Ammon's horn (tissue), 1 donor: ENCODE data around the gene PSMD14.

Source experiments
- DNase-seq: peaks from one replicate; pipeline ENCODE4 v3.0.0-alpha.2; 2016; ENCODE audit warnings: low spot score

PSMD14 gene

GRCh38 chr2:161419638-161420190 is 111.5 kb downstream of the PSMD14 start:
- no peak for DNase-seq

DNA sequence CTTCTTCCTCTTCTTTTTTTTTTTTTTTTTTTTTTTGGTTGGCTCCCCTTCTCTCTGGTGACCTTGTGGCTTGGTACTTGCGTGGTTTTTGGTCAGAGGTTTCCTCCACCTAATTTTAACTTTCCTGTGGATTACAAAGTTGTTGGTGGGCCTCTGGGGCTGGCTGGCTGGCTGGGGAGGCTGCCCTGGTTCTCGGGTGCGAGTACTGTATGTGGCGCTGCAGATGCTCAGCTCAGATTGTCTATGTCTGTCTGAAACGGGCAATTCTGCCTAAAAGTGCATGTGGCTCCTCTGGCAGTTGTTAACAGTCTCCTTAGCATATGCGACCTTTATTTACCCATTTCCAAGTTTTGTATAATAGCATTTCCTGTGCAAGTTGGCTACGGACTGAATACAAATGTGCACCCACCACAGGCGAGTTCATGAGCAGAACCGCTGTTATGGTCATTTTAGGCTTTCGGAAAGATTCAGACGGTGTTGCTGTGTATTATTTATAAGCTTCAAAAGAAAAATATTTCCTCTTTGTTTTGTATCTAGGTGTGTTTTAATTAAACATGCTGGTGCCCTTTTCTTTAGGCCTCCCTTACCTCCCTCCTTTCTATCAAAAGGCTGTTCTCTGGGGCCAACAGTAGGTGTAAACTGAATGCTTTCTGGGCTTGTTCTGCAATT is 112.3 kb downstream of the PSMD14 start:
- no peak for DNase-seq

- no peak for DNase-seq
These were observed 113.5 kb downstream of the PSMD14 start for GRCh38 chr2:161421686-161422085.

GRCh38 chr2:161422816-161423403 is 114.7 kb downstream of the PSMD14 start:
- no peak for DNase-seq

GRCh38 chr2:161423421-161424393 is 115.5 kb downstream of the PSMD14 start:
- no peak for DNase-seq

DNA sequence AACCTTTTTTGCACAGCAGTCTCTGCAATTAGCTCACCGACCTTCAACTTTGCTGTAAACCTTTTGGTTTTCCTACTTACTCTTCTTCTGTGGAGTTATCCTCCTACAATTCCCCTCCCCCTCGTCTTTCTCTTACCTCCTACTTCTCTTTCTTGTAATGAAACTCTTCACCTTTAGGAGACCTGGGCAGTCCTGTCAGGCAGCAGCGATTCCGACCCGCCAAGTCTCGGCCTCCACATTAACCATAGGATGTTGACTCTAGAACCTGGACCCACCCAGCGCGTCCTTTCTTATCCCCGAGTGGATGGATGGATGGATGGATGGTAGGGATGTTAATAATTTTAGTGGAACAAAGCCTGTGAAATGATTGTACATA is 116.2 kb downstream of the PSMD14 start:
- no peak for DNase-seq

- no peak for DNase-seq
These were observed 116.9 kb downstream of the PSMD14 start for GRCh38 chr2:161424891-161425727.

DNA sequence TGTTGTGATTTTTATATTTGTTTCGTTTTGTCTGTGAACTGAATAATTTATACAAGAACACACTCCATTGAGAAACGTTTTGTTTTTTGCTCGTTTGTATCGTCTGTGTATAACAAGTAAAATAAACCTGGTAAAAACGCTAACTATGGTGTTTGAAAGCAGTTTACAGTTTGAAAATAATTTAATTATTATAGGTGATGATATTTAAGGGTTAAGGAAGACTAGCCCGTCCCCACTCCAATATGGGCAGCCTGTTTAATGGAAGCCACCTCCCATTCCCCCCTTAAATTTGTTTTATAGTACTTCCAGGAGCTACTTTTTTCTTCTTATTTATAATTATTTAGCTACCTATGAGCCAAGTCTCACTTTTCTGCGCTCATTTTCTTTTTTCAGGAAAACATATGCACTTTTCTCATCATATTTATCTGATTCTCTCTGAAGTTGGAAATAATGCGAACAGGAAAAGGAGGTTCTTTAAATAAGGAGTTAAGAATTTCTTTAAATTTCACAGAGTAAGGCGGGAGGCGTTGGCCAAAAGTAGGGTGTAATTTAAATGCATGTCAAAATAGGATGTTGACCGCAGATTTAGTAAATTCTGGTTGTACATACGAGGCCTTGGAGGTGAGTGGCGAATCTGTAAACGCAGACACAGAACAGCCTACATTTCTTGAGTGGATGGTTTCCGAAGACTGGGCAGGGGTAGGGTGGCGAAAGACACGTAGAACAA is 117.7 kb downstream of the PSMD14 start:
- no peak for DNase-seq

DNA sequence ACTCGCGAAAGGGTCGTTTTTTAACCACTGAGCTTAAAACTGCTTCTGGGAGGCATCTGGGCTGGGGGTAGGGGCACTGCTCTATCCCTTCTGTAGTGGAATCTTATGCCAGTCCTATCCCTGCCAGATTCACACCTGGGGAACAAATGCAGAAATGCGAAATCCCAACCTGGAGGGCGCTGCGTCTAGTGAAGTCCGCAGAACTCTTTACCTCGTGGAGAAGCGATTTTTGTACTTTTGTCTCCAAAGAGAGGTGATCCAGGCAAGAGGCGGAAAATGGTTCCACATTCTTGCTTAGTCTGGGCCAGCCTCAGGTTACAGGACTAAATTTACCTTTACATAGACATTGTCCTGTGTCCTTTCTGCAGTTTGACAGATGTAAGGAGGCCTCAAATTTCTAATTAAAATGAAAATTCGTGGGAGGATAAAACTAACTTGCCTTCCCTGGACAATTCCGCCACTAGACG is 118.3 kb downstream of the PSMD14 start:
- no peak for DNase-seq

- no peak for DNase-seq
These were observed 118.9 kb downstream of the PSMD14 start for GRCh38 chr2:161426922-161427663.

- no peak for DNase-seq
These were observed 119.7 kb downstream of the PSMD14 start for GRCh38 chr2:161427664-161428587.

DNA sequence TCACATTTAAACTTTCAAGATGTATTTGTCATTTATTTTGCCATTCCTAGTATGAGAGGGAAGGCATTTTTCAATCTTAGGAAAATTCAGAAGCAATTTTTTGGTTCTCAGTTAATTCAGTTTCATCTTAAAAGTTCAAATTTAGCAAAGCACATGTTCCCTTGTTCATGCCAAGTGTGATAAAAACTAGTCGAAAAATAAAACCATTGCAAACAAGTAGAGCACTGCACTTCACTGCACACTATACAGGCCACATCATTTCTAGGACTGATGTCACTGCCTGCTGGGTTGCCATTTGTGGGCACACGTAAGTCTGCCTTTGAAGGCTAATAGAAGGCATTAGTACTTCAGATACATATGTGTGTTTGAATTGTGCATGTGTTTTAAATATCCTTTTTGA is 122.2 kb downstream of the PSMD14 start:
- DNase-seq: no peak

- no peak for DNase-seq
These were observed 123.9 kb downstream of the PSMD14 start for GRCh38 chr2:161432107-161432506.

DNA sequence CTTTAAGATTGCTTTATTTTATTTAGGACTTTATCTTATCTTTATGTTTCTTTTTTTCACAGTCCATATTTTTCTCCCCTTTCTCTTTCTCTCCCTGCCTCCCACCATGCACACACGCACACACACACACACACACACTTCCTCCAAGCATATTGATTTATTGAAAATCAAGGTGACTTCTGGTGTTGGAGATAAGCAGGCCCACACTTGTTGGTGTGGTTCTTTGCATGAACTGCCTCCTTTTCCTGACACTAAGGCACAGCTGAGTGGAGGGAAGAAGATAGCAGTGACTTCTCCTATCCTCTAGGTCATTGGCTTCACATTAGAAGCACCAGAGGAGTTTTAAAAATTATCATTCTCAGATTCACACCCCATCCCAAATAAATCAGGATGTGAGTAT is 125.9 kb downstream of the PSMD14 start:
- no peak for DNase-seq

- no peak for DNase-seq
These were observed 128.2 kb downstream of the PSMD14 start for GRCh38 chr2:161436411-161436810.

DNA sequence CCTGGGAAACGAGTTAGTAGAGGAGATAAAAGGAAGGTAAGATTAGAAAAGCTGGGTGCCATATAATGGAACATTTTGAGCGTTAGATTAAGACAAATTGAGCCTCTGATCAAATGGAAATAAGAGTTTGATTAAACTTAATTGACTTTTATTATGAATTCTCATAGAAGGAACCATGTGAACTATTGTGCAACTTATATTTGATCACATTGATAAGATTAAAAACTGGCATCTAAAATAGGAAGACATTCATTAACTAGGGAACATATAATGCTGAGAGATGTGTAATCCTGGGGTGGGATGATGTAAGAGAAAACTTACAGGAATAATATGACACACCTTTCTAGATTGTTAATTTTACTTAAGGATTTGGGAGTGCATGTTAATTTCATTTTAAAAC is 130.4 kb downstream of the PSMD14 start:
- no peak for DNase-seq

DNA sequence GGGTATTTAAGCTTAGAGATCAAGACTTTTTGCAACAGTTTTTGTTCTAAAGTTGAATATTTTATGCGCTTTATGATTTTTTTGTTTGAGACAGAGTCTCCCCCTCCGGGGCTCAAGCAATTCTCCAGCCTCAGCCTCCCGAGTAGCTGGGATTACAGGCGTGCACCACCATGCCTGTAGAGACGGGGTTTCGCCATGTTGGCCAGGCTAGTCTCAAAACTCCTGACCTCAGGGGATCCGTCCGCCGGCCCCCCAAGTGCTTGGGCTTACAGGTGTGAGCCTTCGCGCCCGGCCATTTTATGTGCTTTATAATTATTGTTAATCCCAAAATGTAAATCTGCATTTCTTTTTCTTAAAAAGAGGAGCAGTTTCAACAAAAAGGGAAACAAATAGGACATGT is 136.9 kb downstream of the PSMD14 start:
- no peak for DNase-seq

- no peak for DNase-seq
These were observed 140.2 kb downstream of the PSMD14 start for GRCh38 chr2:161448431-161448830.
